ENCODE measurements around the gene TPK1.
"Not testable (repeated sequence)": the region's sequence is repeated elsewhere in the genome, so short reads cannot be mapped to it uniquely, and the experiment has no call there.

Gene TPK1

GRCh38 chr7:144805627-144806239 lies 30.1 kb downstream of the TPK1 start:
- no peak overlapping the region for H3K4me3 ChIP-seq (ENCODE audit: low read depth, low read length)
- in situ Hi-C loops (cut with HindIII; ENCODE audit: low sequenced_read_pairs), result no loop called here
- TF ChIP-seq CTCF (IDR thresholded peaks at IDR 0.05; ENCODE audit: low read depth, low read length, missing control alignments), result no peak
- no peak for DNase-seq (ENCODE audit: low read depth)

DNA sequence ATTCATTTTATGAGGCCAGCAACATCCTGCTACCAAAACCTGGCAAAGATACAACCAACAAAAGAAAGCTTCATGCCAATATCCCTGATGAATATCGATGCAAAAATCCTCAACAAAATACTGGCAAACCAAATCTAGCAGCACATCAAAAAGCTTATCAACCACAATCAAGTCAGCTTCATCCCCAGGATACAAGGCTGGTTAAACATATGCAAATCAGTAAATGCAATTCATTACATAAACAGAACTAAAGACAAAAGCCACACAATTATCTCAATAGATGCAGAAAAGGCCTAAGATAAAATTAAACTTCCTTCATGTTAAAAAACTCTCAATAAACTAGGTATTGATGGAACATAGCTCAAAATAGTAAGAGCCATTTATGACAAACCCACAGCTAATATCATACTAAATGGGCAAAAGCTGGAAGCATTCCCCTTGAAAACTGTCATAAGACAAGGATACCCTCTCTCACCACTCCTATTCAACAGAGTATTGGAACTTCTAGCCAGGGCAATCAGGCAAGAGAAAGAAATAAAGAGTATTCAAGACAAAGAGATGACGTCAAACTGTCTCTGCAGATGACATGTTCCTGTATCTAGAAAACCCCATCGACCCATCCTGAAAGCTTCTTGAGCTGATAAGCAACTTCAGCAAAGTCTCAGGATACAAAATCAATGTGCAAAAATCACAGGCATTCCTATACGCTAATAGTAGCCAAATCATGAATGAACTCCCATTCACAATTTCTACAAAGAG lies 35.0 kb downstream of the TPK1 start:
- in situ Hi-C loops (cut with HindIII; ENCODE audit: low sequenced_read_pairs); DNase-seq (ENCODE audit: low read depth); H3K4me3 ChIP-seq (ENCODE audit: low read depth, low read length): not testable (repeated sequence)

DNA sequence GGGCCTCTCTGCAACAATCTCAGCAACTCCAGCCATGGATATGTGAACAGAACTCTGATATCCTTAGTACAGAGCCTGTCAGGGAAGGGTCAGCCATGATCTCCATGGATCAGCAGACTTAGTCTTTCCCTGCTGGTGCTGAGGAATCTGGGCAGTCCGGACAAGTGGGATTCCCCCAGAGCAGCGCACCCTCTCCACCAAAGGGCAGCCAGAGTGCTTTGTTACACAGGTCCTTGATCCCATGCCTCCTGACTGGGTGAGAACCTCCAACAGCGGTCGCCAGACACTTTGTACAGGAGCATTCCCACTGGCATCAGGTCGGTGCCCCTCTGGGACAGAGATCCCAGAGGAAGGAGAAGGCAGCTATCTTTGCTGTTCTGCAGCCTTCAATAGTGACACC lies 38.9 kb downstream of the TPK1 start:
- TF ChIP-seq CTCF (IDR thresholded peaks at IDR 0.05; ENCODE audit: low read depth, low read length, missing control alignments), result no peak
- in situ Hi-C loops (cut with HindIII; ENCODE audit: low sequenced_read_pairs), result no loop called here
- no peak for DNase-seq (ENCODE audit: low read depth)
- no peak overlapping the region for H3K4me3 ChIP-seq (ENCODE audit: low read depth, low read length)

DNA sequence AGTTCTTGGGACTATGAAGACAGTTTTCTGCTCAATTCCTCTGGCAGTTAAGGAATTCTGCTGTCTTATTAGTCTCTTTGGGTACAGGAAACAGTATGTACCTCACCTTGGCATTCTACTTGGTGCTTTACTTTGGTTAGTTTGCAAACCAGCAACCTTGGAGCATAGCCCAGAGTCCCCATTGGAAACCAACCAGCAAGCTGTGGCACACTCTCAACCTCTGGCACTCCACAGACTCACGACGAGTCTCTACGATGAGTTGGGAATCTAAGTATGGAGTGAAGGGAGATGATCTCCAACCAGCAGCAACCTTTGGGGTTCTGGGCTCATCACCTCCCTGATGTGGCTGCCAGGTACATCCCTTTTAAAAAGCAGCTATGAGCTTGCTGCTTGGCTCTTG lies 43.8 kb downstream of the TPK1 start:
- in situ Hi-C loops (cut with HindIII; ENCODE audit: low sequenced_read_pairs), result no loop called here
- no peak overlapping the region for H3K4me3 ChIP-seq (ENCODE audit: low read depth, low read length)
- DNase-seq (ENCODE audit: low read depth), result no peak
- TF ChIP-seq CTCF (IDR thresholded peaks at IDR 0.05; ENCODE audit: low read depth, low read length, missing control alignments), result no peak

GRCh38 chr7:144791488-144791887 lies 44.4 kb downstream of the TPK1 start:
- no peak for TF ChIP-seq CTCF (IDR thresholded peaks at IDR 0.05; ENCODE audit: low read depth, low read length, missing control alignments)
- no peak overlapping the region for H3K4me3 ChIP-seq (ENCODE audit: low read depth, low read length)
- in situ Hi-C loops (cut with HindIII; ENCODE audit: low sequenced_read_pairs), result no loop called here
- no peak for DNase-seq (ENCODE audit: low read depth)

DNA sequence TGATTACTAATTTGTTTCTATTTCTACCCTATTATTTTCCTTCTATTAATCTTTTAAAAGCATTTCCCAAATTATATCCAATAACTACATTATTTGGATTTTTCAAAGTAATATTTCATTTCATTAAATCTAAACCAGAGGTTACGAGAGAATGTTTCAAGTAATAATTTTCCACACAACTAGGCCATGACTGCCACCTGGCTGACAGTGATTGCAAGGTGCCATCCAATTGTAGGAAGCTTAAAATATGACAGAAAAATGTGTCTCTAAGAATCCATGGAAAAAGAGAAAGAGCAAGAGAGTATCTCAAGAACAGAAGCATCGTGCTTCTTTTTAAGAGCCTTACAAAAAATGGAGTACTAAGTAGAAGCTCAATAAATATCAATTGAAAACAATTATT lies 48.7 kb downstream of the TPK1 start:
- in situ Hi-C loops (cut with HindIII; ENCODE audit: low sequenced_read_pairs), result no loop called here
- TF ChIP-seq CTCF (IDR thresholded peaks at IDR 0.05; ENCODE audit: low read depth, low read length, missing control alignments), result no peak
- DNase-seq (ENCODE audit: low read depth), result no peak
- no peak overlapping the region for H3K4me3 ChIP-seq (ENCODE audit: low read depth, low read length)

GRCh38 chr7:144786522-144786921 lies 49.3 kb downstream of the TPK1 start:
- no peak for TF ChIP-seq CTCF (IDR thresholded peaks at IDR 0.05; ENCODE audit: low read depth, low read length, missing control alignments)
- no peak overlapping the region for H3K4me3 ChIP-seq (ENCODE audit: low read depth, low read length)
- in situ Hi-C loops (cut with HindIII; ENCODE audit: low sequenced_read_pairs), result no loop called here
- no peak for DNase-seq (ENCODE audit: low read depth)
